ENCODE measurements around the gene UBL4B.
A peak's percentile ranks its signal among the peaks of the same experiment; 100 is the strongest.

The UBL4B gene

GRCh38 chr1:110150330-110151174, 38.3 kb downstream of the UBL4B start, which contains the start of gene SLC6A17:
SLC6A17 (plus strand) TSS chr1:110150494; CDS start chr1:110166930, 16,436 bp downstream.
- peak; percentile 81 for DNase-seq
- Histone ChIP-seq H3K4me1 (peaks cover 8% of the 10 kb centered on the region), H3K27me3 (peaks cover 52% of the 10 kb centered on the region), H3K4me3 (ENCODE audit: low read depth, low read length) (peak within 1 kb of the TSS; percentile 56), H3K9me3 (no peaks in the 10 kb centered on the region; the same call in 1 of the 2 replicates), H3K36me3 (no peaks in the 10 kb centered on the region)
- TF ChIP-seq CTCF (IDR thresholded peaks at IDR 0.05; ENCODE audit: low read depth, low read length): no peak

- no peak for DNase-seq
- no peaks in the 10 kb centered on the region for H3K36me3 ChIP-seq
- no peaks in the 10 kb centered on the region; the same call in 1 of the 2 replicates for H3K9me3 ChIP-seq
- H3K4me1 ChIP-seq: peaks cover 8% of the 10 kb centered on the region
- H3K4me3 ChIP-seq (ENCODE audit: low read depth, low read length): peak overlapping the region; percentile 56
- no peak for TF ChIP-seq CTCF (IDR thresholded peaks at IDR 0.05; ENCODE audit: low read depth, low read length)
- peaks cover 52% of the 10 kb centered on the region for H3K27me3 ChIP-seq
These were observed 39.0 kb downstream of the UBL4B start for GRCh38 chr1:110151175-110151669.

- no peak for TF ChIP-seq CTCF (IDR thresholded peaks at IDR 0.05; ENCODE audit: low read depth, low read length)
- DNase-seq: no peak
- Histone ChIP-seq H3K36me3 (no peaks in the 10 kb centered on the region), H3K4me3 (ENCODE audit: low read depth, low read length) (no peak overlapping the region), H3K9me3 (no peaks in the 10 kb centered on the region; the same call in 1 of the 2 replicates), H3K4me1 (peaks cover 8% of the 10 kb centered on the region), H3K27me3 (peaks cover 49% of the 10 kb centered on the region)
These were observed 40.0 kb downstream of the UBL4B start for GRCh38 chr1:110152133-110152785.

GRCh38 chr1:110153407-110153950, 41.2 kb downstream of the UBL4B start:
- Histone ChIP-seq H3K9me3 (no peaks in the 10 kb centered on the region; the same call in 1 of the 2 replicates), H3K27me3 (peaks cover 44% of the 10 kb centered on the region), H3K36me3 (no peaks in the 10 kb centered on the region), H3K4me1 (peaks cover 8% of the 10 kb centered on the region), H3K4me3 (ENCODE audit: low read depth, low read length) (no peak overlapping the region)
- DNase-seq: no peak
- no peak for TF ChIP-seq CTCF (IDR thresholded peaks at IDR 0.05; ENCODE audit: low read depth, low read length)

- H3K4me1 ChIP-seq: no peaks in the 10 kb centered on the region; the same call in 1 of the 2 replicates
- H3K4me3 ChIP-seq (ENCODE audit: low read depth, low read length): no peak overlapping the region
- no peak for TF ChIP-seq CTCF (IDR thresholded peaks at IDR 0.05; ENCODE audit: low read depth, low read length)
- peaks cover 20% of the 10 kb centered on the region for H3K27me3 ChIP-seq
- H3K36me3 ChIP-seq: no peaks in the 10 kb centered on the region
- DNase-seq: no peak
- H3K9me3 ChIP-seq: no peaks in the 10 kb centered on the region
These were observed 43.8 kb downstream of the UBL4B start for GRCh38 chr1:110155878-110156522.
